H1 (cell line): ENCODE measurements around the gene ILK. TPM values are rescaled to one million over a fixed set of nuclear protein-coding genes. Genes with fewer than 3 reads are reported as not detected.

Experiments
- CBX5 ChIP-seq: fragments of 300-800, 300-1000 bp; sonication (generic); IDR thresholded peaks from 2 replicates; pipeline ENCODE4 v1.7.1; 2016; ENCODE audit warnings: antibody characterized with exemption, low read length, low read depth
- CHD7 ChIP-seq: fragments of 300-600 bp; sonication (generic); IDR thresholded peaks from 2 replicates; pipeline ENCODE4 v1.7.1; 2012; ENCODE audit warnings: low read length, moderate library complexity, mild to moderate bottlenecking, inconsistent platforms; ENCODE audit not compliant: insufficient replicate concordance
- EP300 ChIP-seq, 2 experiments: IDR thresholded peaks; 1 replicate in 1 of 2; 2 replicates in 1 of 2; pipeline ENCODE4 v1.6.1; 2011 to 2012; ENCODE audit warnings: low read depth in 2 of 2, low read length in 2 of 2, mild to moderate bottlenecking in 2 of 2, borderline replicate concordance in 1 of 2, inconsistent platforms in 1 of 2, moderate library complexity in 1 of 2
- EZH2 ChIP-seq: fragments of 200-600 bp; sonication (generic); IDR thresholded peaks from 2 replicates; pipeline ENCODE4 v1.7.1; 2012; ENCODE audit warnings: low read depth, mild to moderate bottlenecking, moderate library complexity, low read length, inconsistent platforms; ENCODE audit not compliant: severe bottlenecking
- JUN ChIP-seq: IDR thresholded peaks from 2 replicates; pipeline ENCODE4 v1.6.1; 2011; ENCODE audit warnings: low read depth, mild to moderate bottlenecking, improper control_type of control experiment, low read length
- POLR2A ChIP-seq, 2 experiments: IDR thresholded peaks; 1 replicate in 1 of 2; 2 replicates in 1 of 2; pipeline ENCODE4 v1.6.1; 2011; ENCODE audit warnings: low read depth in 2 of 2, low read length in 2 of 2, mild to moderate bottlenecking in 2 of 2; ENCODE audit errors: control extremely low read depth in 1 of 2
- RFX5 ChIP-seq: IDR thresholded peaks from 2 replicates; pipeline ENCODE4 v1.6.1; 2011; ENCODE audit warnings: low read depth, low read length, improper control_type of control experiment, borderline replicate concordance
- TBP ChIP-seq: IDR thresholded peaks from 2 replicates; pipeline ENCODE4 v1.6.1; 2011; ENCODE audit warnings: low read depth, low read length, improper control_type of control experiment
- TCF12 ChIP-seq: IDR thresholded peaks from 2 replicates; pipeline ENCODE4 v1.6.1; 2011; ENCODE audit warnings: low read depth, mild to moderate bottlenecking, low read length
- USF2 ChIP-seq: IDR thresholded peaks from 2 replicates; pipeline ENCODE4 v1.6.1; 2011; ENCODE audit warnings: low read length, improper control_type of control experiment
- ZNF274 ChIP-seq: IDR thresholded peaks from 2 replicates; pipeline ENCODE4 v1.7.0; 2012; ENCODE audit warnings: low read length, borderline replicate concordance; ENCODE audit errors: extremely low read depth
- polyA plus RNA-seq, 7 experiments: library from polyadenylated mRNA; depleted of rRNA in 3 of 7; stranded (reverse) in 5 of 7; unstranded in 2 of 7; fragments of >200 nt in 5 of 7; fragments of 200-250 nt in 2 of 7; gene quantifications; 1 replicate in 5 of 7; 2 replicates in 1 of 7; 4 replicates in 1 of 7; pipeline versions ENCODE4 v1.2.1 to v1.2.3, GENCODE V29; 2011 to 2013; ENCODE audit warnings: missing spikeins in 2 of 7, mixed read lengths in 2 of 7
- total RNA-seq: library from RNA; stranded (reverse); fragmentation: NEBNext Ultra II Directional; extraction: Animal tissue kit (Norgen Biotek cat#: 25700); gene quantifications from 2 replicates; pipeline ENCODE4 v1.2.1, GENCODE V29; 2021

Gene ILK
- total and polyA plus RNA-seq, 2 of the 8 experiments (the other 6 are each of a cell fraction or from before 2014, with no cell fraction given), result 91.4 to 132 TPM

- no peak for TF ChIP-seq CHD7
- TF ChIP-seq EP300 (IDR thresholded peaks at IDR 0.05; ENCODE audit: borderline replicate concordance in 1 of 2, low read depth in 2 of 2, low read length in 2 of 2), result no peak
- TF ChIP-seq USF2, result no peak
- TF ChIP-seq TBP, result no peak
- no peak for TF ChIP-seq JUN
- no peak for TF ChIP-seq CBX5
- TF ChIP-seq EZH2, result no peak
- no peak for TF ChIP-seq RFX5
- no peak for TF ChIP-seq TCF12
- no peak for TF ChIP-seq ZNF274
- TF ChIP-seq POLR2A (IDR thresholded peaks at IDR 0.05; ENCODE audit: control extremely low read depth in 1 of 2, low read depth in 2 of 2, low read length in 2 of 2), result no peak
Measured at GRCh38 chr11:6599449-6599848, 4.1 kb upstream of the ILK start (continued).
